ENCODE results near the gene FLYWCH2. TPM values are rescaled to one million over a fixed set of nuclear protein-coding genes. Genes with fewer than 3 reads are reported as not detected.
A peak's percentile ranks its signal among the peaks of the same experiment; 100 is the strongest.

FLYWCH2 gene
- total RNA-seq, 1 experiment from 2014 or later: 33.7 TPM

GRCh38 chr16:2857451-2858244 lies 25.4 kb upstream of the FLYWCH2 start, which contains the start of gene PRSS22:
Gene PRSS22, minus strand, starts transcription at chr16:2858170. Its CDS starts 66 bp downstream, at chr16:2858104.
- H3K79me2 ChIP-seq (ENCODE audit: insufficient read depth, low read length): no peaks in the 10 kb centered on the region; the same call in 1 of the 2 replicates
- intact Hi-C loops (cut with micrococcal nuclease): no loop called here
- no peak for TF ChIP-seq ATF3 (IDR thresholded peaks at IDR 0.05)
- TF ChIP-seq POLR2AphosphoS5 (IDR thresholded peaks at IDR 0.05; ENCODE audit: low read depth, low read length): peak; percentile 47
- TF ChIP-seq, protein P1, sequence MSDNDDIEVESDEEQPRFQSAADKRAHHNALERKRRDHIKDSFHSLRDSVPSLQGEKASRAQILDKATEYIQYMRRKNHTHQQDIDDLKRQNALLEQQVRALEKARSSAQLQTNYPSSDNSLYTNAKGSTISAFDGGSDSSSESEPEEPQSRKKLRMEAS (IDR thresholded peaks at IDR 0.05): peak; percentile 67
- H3K4me2 ChIP-seq (ENCODE audit: low read length): peak within 1 kb of the TSS; percentile 99
- DNase-seq (ENCODE audit: low read depth, low spot score): no peak
- H3K9ac ChIP-seq (ENCODE audit: low read length): peak within 1 kb of the TSS; percentile 68
- peak within 1 kb of the TSS; percentile 61 for H2AFZ ChIP-seq (ENCODE audit: low read depth, low read length, poor library complexity, severe bottlenecking)
- H4K20me1 ChIP-seq (ENCODE audit: insufficient read depth): no peaks in the 10 kb centered on the region
- H3K4me1 ChIP-seq (ENCODE audit: control insufficient read depth in 1 of 2, insufficient read depth in 2 of 2, low read length in 2 of 2): peaks cover 18 to 52% of the 10 kb centered on the region in 2 experiments
- H3K9me3 ChIP-seq (ENCODE audit: control insufficient read depth in 1 of 2, insufficient read depth in 1 of 2, low read depth in 1 of 2, low read length in 2 of 2): peaks cover 2 to 6% of the 10 kb centered on the region in 2 experiments; a peak in 2 of 4 replicates
- ChIA-PET RAD21 (ENCODE audit: low non-redundant PET in 1 of 2, low total read pairs in 2 of 2, uncharacterized antibody in 2 of 2, unreplicated experiment in 2 of 2) (no interaction called here), POLR2A (interaction anchor here (0.5 to 1.3 kb wide), 5 partner anchors 10 to 389 kb away, joined by 3 to 5 read pairs (median 3); partner anchors contain the start of gene FLYWCH2), CTCF (interaction anchor here (0.8 to 3.5 kb wide), 6 partner anchors 10 to 107 kb away, joined by 3 to 12 read pairs (median 4); partner anchors contain the start of gene FLYWCH2)
- peak within 1 kb of the TSS; percentile 52 to 69 for H3K4me3 ChIP-seq (replicated peaks in 1 of 2; ENCODE audit: low read depth in 1 of 2, low read length in 2 of 2)
- H3K36me3 ChIP-seq (ENCODE audit: control insufficient read depth in 1 of 2, insufficient read depth in 2 of 2, low read length in 2 of 2): peaks cover 0 to 7% of the 10 kb centered on the region in 2 experiments; a peak in 1 of 4 replicates
- no peaks in the 10 kb centered on the region for H3K9me2 ChIP-seq (ENCODE audit: insufficient read depth)
- H3K27ac ChIP-seq (ENCODE audit: low read depth, low read length): peak within 1 kb of the TSS; percentile 89
- ATAC-seq: peak; percentile 74
- no peaks in the 10 kb centered on the region for H3K27me3 ChIP-seq (ENCODE audit: insufficient read depth, low read length)
- TSS peak; percentile 75 for BruUV-seq (replicated peaks)

GRCh38 chr16:2858245-2859025 lies 24.6 kb upstream of the FLYWCH2 start:
- peaks cover 18 to 52% of the 10 kb centered on the region in 2 experiments for H3K4me1 ChIP-seq (ENCODE audit: control insufficient read depth in 1 of 2, insufficient read depth in 2 of 2, low read length in 2 of 2)
- ChIA-PET CTCF (interaction anchor here (0.7 to 3.5 kb wide), 7 partner anchors 10 to 106 kb away, joined by 3 to 12 read pairs (median 3); partner anchors contain the start of gene FLYWCH2), POLR2A (interaction anchor here (0.5 to 1.3 kb wide), 3 partner anchors 24 to 390 kb away, joined by 3 to 5 read pairs (median 5); partner anchors contain the start of gene FLYWCH2), RAD21 (ENCODE audit: low non-redundant PET in 1 of 2, low total read pairs in 2 of 2, uncharacterized antibody in 2 of 2, unreplicated experiment in 2 of 2) (interaction anchor here (0.6 to 0.7 kb wide), 2 partner anchors 10 to 16 kb away, joined by 3 read pairs; no protein-coding TSS in a partner anchor)
- peak overlapping the region; percentile 99 for H3K4me2 ChIP-seq (ENCODE audit: low read length)
- peak overlapping the region; percentile 52 to 69 for H3K4me3 ChIP-seq (replicated peaks in 1 of 2; ENCODE audit: low read depth in 1 of 2, low read length in 2 of 2)
- no peak overlapping the region for H2AFZ ChIP-seq (ENCODE audit: low read depth, low read length, poor library complexity, severe bottlenecking)
- BruUV-seq (replicated peaks): no TSS peak
- ATAC-seq (peak; percentile 83), DNase-seq (ENCODE audit: low read depth, low spot score) (peak; percentile 85)
- H3K9me2 ChIP-seq (ENCODE audit: insufficient read depth): no peaks in the 10 kb centered on the region
- H3K36me3 ChIP-seq (ENCODE audit: control insufficient read depth in 1 of 2, insufficient read depth in 2 of 2, low read length in 2 of 2): peaks cover 0 to 7% of the 10 kb centered on the region in 2 experiments; a peak in 1 of 4 replicates
- H3K9ac ChIP-seq (ENCODE audit: low read length): peak overlapping the region; percentile 68
- intact Hi-C loops (cut with micrococcal nuclease): no loop called here
- H3K27ac ChIP-seq (ENCODE audit: low read depth, low read length): peak overlapping the region; percentile 89
- H4K20me1 ChIP-seq (ENCODE audit: insufficient read depth): no peaks in the 10 kb centered on the region
- no peaks in the 10 kb centered on the region; the same call in 1 of the 2 replicates for H3K79me2 ChIP-seq (ENCODE audit: insufficient read depth, low read length)
- peaks cover 0 to 6% of the 10 kb centered on the region in 2 experiments; a peak in 2 of 4 replicates for H3K9me3 ChIP-seq (ENCODE audit: control insufficient read depth in 1 of 2, insufficient read depth in 1 of 2, low read depth in 1 of 2, low read length in 2 of 2)
- no peaks in the 10 kb centered on the region for H3K27me3 ChIP-seq (ENCODE audit: insufficient read depth, low read length)
- peak; percentile 70 for TF ChIP-seq POLR2AphosphoS5 (IDR thresholded peaks at IDR 0.05; ENCODE audit: low read depth, low read length)
- TF ChIP-seq ELF1 (IDR thresholded peaks at IDR 0.05; ENCODE audit: borderline replicate concordance, low read depth): no peak
- TF ChIP-seq, protein P2, sequence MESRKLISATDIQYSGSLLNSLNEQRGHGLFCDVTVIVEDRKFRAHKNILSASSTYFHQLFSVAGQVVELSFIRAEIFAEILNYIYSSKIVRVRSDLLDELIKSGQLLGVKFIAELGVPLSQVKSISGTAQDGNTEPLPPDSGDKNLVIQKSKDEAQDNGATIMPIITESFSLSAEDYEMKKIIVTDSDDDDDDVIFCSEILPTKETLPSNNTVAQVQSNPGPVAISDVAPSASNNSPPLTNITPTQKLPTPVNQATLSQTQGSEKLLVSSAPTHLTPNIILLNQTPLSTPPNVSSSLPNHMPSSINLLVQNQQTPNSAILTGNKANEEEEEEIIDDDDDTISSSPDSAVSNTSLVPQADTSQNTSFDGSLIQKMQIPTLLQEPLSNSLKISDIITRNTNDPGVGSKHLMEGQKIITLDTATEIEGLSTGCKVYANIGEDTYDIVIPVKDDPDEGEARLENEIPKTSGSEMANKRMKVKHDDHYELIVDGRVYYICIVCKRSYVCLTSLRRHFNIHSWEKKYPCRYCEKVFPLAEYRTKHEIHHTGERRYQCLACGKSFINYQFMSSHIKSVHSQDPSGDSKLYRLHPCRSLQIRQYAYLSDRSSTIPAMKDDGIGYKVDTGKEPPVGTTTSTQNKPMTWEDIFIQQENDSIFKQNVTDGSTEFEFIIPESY (IDR thresholded peaks at IDR 0.05; ENCODE audit: extremely low read depth, insufficient replicate concordance, low read length): peak; percentile 75
- TF ChIP-seq CBX3 (IDR thresholded peaks at IDR 0.05; ENCODE audit: low read depth): peak; percentile 17; the same call in 1 of the 2 replicates
- no peak for TF ChIP-seq EZH2phosphoT487 (IDR thresholded peaks at IDR 0.05; ENCODE audit: borderline replicate concordance)
- TF ChIP-seq ZFX (IDR thresholded peaks at IDR 0.05): no peak
- no peak; the same call in 1 of the 2 replicates for TF ChIP-seq RAD21 (IDR thresholded peaks at IDR 0.05; ENCODE audit: low read depth)
- no peak for TF ChIP-seq ZNF274 (IDR thresholded peaks at IDR 0.05; ENCODE audit: low read depth, low read length)
- no peak for TF ChIP-seq YY1 (IDR thresholded peaks at IDR 0.05; ENCODE audit: extremely low read depth, insufficient replicate concordance, low read depth, low read length)
- peak; percentile 80 for TF ChIP-seq SP1 (IDR thresholded peaks at IDR 0.05; ENCODE audit: low read depth)
- TF ChIP-seq, protein P1 (IDR thresholded peaks at IDR 0.05): no peak; the same call in 1 of the 2 replicates
